Pancreas (tissue), 10 donors: ENCODE measurements around the gene KCNJ9. TPM values are rescaled to one million over a fixed set of nuclear protein-coding genes. Genes with fewer than 3 reads are reported as not detected.

Experiments used
- ATAC-seq, 4 donors: fragments of 200-7000 bp; cut with Tn5 transposase; one replicate each; pipeline versions ENCODE4 v1.8.0 to v1.9.1; 2020; ENCODE audit warnings: mild to moderate bottlenecking in 4 of 4, moderate library complexity in 4 of 4
- DNase-seq, 6 donors: peaks; one replicate each; pipeline ENCODE4 v3.0.0-alpha.2; 2020
- FAIRE-seq: peaks from 2 replicates; lab custom pipeline; 2012; peaks lifted over from hg19 to GRCh38; lab: Jason Lieb, UNC
- H3K27ac ChIP-seq, 4 donors: fragments of 200-600 bp; sonication (generic); 1 replicate in 3 of 4; 2 replicates in 1 of 4; pipeline versions ENCODE4 v1.5.0 to v1.8.0; 2020
- H3K27me3 ChIP-seq, 4 donors: fragments of 200-600 bp; one replicate each; pipeline ENCODE4 v1.8.0; 2021
- H3K36me3 ChIP-seq, 3 donors: fragments of 200-600 bp; sonication (generic) in 1 of 3; one replicate each; pipeline versions ENCODE4 v1.5.0 to v1.8.0; 2020 to 2021
- H3K4me1 ChIP-seq, 3 donors: fragments of 200-600 bp; one replicate each; pipeline ENCODE4 v1.8.0; 2021
- H3K4me3 ChIP-seq, 4 donors: fragments of 200-600 bp; sonication (generic) in 2 of 4; one replicate each; pipeline versions ENCODE4 v1.5.0 to v1.8.0; 2020 to 2021
- H3K9me3 ChIP-seq, 4 donors: fragments of 200-600 bp; one replicate each; pipeline ENCODE4 v1.8.0; 2021
- CTCF ChIP-seq, 4 donors: fragments of 200-600 bp; sonication (generic) in 3 of 4; IDR thresholded peaks; one replicate each; pipeline versions ENCODE4 v1.5.0 to v1.8.0; 2021; ENCODE audit warnings: antibody characterized with exemption in 4 of 4
- WGBS, 2 donors: extraction: QIAGEN DNeasy Blood & Tissue Kit; methylation state at CpG; one replicate each; pipeline ENCODE4 v1.1.7; 2013; 5-methylcytosine and 5-hydroxymethylcytosine counted together
- intact Hi-C, 3 donors: fragments of 100-400 bp; cut with DNase I; formaldehyde crosslinking; loops; one replicate each; pipeline versions ENCODE4 v1.11.1 to v1.14.2; 2022
- polyA plus RNA-seq, 2 donors: library from polyadenylated mRNA; stranded (reverse); fragments of 200-250 nt; gene quantifications; one replicate each; pipeline ENCODE4 v1.2.3, GENCODE V29; 2013
- total RNA-seq, 6 donors: library from RNA; stranded (reverse); fragmentation: NEBNext Ultra II Directional in 4 of 6; extraction: Animal tissue kit (Norgen Biotek cat#: 25700) in 4 of 6; gene quantifications; one replicate each; pipeline versions ENCODE4 v1.2.1 to v1.2.4, GENCODE V29; 2021 to 2023
- donor health status: healthy with polysubstance abuse.
- donor health status: DM: no; HTN: no; CAD: no; lungs with moderate emphysema.
- donor health status: DM: no; HTN: no; CAD: no.
- donor health status: control.
- donor health status: control.
- donor health status: Bipolar disorder and iron deficiency.
- donor health status: DM: yes; HTN: yes; CAD: no.
- donor health status: DM: no; HTN: no; CAD: no.
- donor health status: DM: no; HTN: no; CAD: no.
- donor health status: DM: yes; HTN: yes; CAD: no.

The KCNJ9 gene
- total and polyA plus RNA-seq, 8 donors, result 0.02 to 0.04 TPM; not detected in 6

GRCh38 chr1:160064164-160064563 is 17.2 kb upstream of the KCNJ9 start:
- ATAC-seq, result no peak
- no peaks in the 10 kb centered on the region for H3K36me3 ChIP-seq
- no peak for FAIRE-seq

DNA sequence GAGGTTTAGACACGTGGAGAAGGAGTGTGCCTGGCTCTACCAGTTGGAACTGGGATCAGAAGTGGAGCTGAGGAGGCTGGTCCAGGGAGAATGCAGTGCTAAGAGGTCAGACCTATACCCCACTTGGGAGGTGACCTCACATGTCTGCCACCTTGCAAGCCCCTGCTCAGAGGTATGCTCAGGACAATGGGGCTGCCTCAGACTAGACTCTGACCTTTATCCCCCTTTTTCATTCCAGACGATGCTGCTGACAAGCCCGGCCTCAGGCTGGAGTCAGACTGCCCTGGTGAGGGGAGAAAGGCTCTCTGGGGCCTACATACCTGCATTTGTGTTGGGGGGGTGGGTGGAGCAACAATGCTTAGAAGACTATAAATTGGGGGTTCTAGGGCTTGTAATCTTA is 16.6 kb upstream of the KCNJ9 start:
- H3K9me3 ChIP-seq, result no peaks in the 10 kb centered on the region
- no peak overlapping the region for H3K27ac ChIP-seq
- DNase-seq (no peak), FAIRE-seq (no peak), ATAC-seq (no peak)
- TF ChIP-seq CTCF (IDR thresholded peaks at IDR 0.05), result no peak
- intact Hi-C loops, result no loop called here
- 57 to 60% methylated on average over 3 of the region's 3 CpGs for WGBS, 2 donors
- H3K36me3 ChIP-seq, result no peaks in the 10 kb centered on the region
- H3K27me3 ChIP-seq, result no peaks in the 10 kb centered on the region
- no peaks in the 10 kb centered on the region for H3K4me1 ChIP-seq
- H3K4me3 ChIP-seq, result no peak overlapping the region

More at GRCh38 chr1:160064164-160064563, 17.2 kb upstream of the KCNJ9 start:
- Histone ChIP-seq H3K27me3 (no peaks in the 10 kb centered on the region), H3K9me3 (no peaks in the 10 kb centered on the region), H3K4me3 (no peak overlapping the region), H3K4me1 (no peaks in the 10 kb centered on the region), H3K27ac (no peak overlapping the region)
- intact Hi-C loops, result no loop called here
- no peak for DNase-seq
- no peak for TF ChIP-seq CTCF (IDR thresholded peaks at IDR 0.05)
- 79 to 84% methylated on average over 3 of the region's 3 CpGs for WGBS, 2 donors

DNA sequence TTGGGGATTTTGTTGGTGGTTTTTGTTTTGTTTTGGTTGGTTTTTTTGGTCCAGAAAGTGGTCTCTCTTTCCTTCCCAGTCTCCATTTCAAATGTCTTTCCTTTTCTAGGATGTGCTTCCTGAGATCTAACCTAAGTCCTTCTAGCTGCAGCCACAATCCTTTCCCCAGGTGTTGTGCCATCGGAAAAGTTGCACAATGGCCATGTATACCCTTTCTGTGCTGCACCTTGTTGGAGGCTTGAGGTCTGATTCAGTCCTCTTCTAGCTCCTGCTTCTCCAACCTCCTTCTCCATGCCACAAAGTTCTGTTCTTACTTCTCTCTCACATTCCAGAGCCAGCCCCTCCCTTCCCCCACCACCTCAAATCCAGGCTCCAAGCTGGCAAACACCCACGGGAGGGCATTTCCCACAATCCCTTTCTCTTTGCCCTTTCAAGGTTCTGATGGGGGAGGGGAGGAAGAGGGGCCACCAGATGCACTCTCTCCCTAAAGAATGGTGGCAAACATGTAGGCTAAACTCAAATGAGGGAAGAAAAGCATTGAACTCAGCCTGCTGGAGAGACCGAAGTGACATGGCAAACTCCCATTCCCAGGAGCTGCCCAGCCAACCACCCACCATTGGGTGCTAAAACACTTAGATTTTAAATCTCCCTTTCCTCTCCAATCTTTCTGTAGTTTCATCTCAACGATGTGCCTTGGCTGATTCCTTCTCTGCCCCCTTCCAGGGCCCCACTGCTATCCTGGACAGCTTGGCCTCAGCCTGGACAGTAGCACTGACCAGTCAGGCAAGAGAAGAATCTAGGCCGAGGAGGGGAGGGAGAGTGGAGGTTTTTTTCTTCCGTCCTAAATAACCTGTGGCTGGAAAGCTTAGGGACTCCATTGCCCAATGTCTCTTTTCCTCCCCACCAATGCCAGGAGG is 14.3 kb upstream of the KCNJ9 start:
- peaks cover 0 to 7% (median 7%) of the 10 kb centered on the region in 3 donors for H3K4me1 ChIP-seq
- 62 to 72% methylated on average over 6 of the region's 6 CpGs for WGBS, 2 donors
- no peak for FAIRE-seq
- no peak for ATAC-seq
- no peak for DNase-seq
- H3K4me3 ChIP-seq, result no peak overlapping the region
- no peaks in the 10 kb centered on the region for H3K27me3 ChIP-seq
- H3K36me3 ChIP-seq, result no peaks in the 10 kb centered on the region
- H3K27ac ChIP-seq, result no peak overlapping the region
- intact Hi-C loops, result no loop called here
- H3K9me3 ChIP-seq, result no peaks in the 10 kb centered on the region
- TF ChIP-seq CTCF (IDR thresholded peaks at IDR 0.05), result no peak

GRCh38 chr1:160068225-160068624 is 13.1 kb upstream of the KCNJ9 start:
- 66 to 72% methylated on average over 5 of the region's 5 CpGs for WGBS, 2 donors
- Histone ChIP-seq H3K36me3 (no peaks in the 10 kb centered on the region), H3K4me3 (no peak overlapping the region), H3K9me3 (no peaks in the 10 kb centered on the region), H3K4me1 (peaks cover 0 to 7% (median 7%) of the 10 kb centered on the region in 3 donors), H3K27me3 (no peaks in the 10 kb centered on the region), H3K27ac (no peak overlapping the region)
- FAIRE-seq (no peak), ATAC-seq (no peak), DNase-seq (no peak)
- TF ChIP-seq CTCF (IDR thresholded peaks at IDR 0.05), result no peak
- intact Hi-C loops, result no loop called here
